ENCODE data around the gene SLC22A17. TPM values are rescaled to one million over a fixed set of nuclear protein-coding genes. Genes with fewer than 3 reads are reported as not detected.

The SLC22A17 gene
- total and polyA plus RNA-seq, 2 of the 13 experiments (the other 11 are each of a cell fraction or from before 2014, with no cell fraction given): 0.95 to 1.1 TPM

DNA sequence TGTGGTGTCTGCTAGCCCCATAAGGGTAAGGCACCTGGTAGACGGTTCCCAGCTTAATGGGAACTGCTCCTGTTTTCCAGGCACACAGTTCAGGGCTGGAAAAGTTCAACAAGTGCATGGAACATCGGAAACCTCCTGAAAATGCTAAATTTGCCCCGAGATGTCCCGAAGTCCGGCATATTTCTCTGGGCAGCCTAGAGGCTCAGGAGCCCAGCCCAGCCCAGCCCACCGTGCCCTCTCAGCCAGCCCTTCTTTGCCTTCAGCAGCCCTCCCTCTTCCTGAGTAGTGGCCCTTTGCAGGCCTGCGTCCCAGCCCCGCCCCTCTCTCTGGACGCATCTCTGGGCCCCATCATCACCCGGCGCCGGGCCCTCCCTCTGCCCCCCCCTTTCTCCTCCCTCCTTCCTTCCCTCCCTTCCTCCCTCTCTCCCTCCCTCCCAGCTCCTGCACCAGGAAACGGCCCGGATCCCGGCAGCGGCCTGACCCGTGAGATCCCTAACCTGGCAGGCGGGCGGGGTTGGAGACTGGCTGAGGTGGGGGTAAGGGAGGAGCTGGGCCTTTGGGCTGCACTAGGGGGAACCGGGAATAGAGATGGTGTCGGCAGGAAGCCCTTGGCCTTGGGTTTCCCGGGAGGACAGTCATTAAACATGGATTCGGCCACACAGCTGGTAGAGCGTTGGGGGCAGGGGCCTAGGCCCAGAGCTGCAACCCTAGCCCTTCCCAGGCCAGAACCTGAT lies 46.1 kb downstream of the SLC22A17 start, which contains the start of gene BCL2L2 (continued):
- TF ChIP-seq SNAI1 (CRISPR knock-in tag; IDR thresholded peaks at IDR 0.05; ENCODE audit: borderline replicate concordance): peak; percentile 95; the same call in 1 of the 2 replicates
- TF ChIP-seq FOXC1 (CRISPR knock-in tag; IDR thresholded peaks at IDR 0.05; ENCODE audit: borderline replicate concordance): no peak
- peak; percentile 91 for TF ChIP-seq KMT2B (CRISPR knock-in tag; IDR thresholded peaks at IDR 0.05)
- peak; percentile 92 for TF ChIP-seq ARNT2 (CRISPR knock-in tag; IDR thresholded peaks at IDR 0.05; ENCODE audit: low read depth)
- TF ChIP-seq PRPF4 (IDR thresholded peaks at IDR 0.05; ENCODE audit: low read depth, low read length, poor library complexity, severe bottlenecking): no peak
- TF ChIP-seq GFI1 (CRISPR knock-in tag; IDR thresholded peaks at IDR 0.05; ENCODE audit: borderline replicate concordance): no peak
- no peak for TF ChIP-seq ZNF737 (CRISPR knock-in tag; IDR thresholded peaks at IDR 0.05; ENCODE audit: borderline replicate concordance)
- no peak for TF ChIP-seq ATRX (CRISPR knock-in tag; IDR thresholded peaks at IDR 0.05; ENCODE audit: borderline replicate concordance)
- TF ChIP-seq, protein P1, sequence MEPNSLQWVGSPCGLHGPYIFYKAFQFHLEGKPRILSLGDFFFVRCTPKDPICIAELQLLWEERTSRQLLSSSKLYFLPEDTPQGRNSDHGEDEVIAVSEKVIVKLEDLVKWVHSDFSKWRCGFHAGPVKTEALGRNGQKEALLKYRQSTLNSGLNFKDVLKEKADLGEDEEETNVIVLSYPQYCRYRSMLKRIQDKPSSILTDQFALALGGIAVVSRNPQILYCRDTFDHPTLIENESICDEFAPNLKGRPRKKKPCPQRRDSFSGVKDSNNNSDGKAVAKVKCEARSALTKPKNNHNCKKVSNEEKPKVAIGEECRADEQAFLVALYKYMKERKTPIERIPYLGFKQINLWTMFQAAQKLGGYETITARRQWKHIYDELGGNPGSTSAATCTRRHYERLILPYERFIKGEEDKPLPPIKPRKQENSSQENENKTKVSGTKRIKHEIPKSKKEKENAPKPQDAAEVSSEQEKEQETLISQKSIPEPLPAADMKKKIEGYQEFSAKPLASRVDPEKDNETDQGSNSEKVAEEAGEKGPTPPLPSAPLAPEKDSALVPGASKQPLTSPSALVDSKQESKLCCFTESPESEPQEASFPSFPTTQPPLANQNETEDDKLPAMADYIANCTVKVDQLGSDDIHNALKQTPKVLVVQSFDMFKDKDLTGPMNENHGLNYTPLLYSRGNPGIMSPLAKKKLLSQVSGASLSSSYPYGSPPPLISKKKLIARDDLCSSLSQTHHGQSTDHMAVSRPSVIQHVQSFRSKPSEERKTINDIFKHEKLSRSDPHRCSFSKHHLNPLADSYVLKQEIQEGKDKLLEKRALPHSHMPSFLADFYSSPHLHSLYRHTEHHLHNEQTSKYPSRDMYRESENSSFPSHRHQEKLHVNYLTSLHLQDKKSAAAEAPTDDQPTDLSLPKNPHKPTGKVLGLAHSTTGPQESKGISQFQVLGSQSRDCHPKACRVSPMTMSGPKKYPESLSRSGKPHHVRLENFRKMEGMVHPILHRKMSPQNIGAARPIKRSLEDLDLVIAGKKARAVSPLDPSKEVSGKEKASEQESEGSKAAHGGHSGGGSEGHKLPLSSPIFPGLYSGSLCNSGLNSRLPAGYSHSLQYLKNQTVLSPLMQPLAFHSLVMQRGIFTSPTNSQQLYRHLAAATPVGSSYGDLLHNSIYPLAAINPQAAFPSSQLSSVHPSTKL (CRISPR knock-in tag; IDR thresholded peaks at IDR 0.05): peak; percentile 86
- peak; percentile 78 for TF ChIP-seq ZNF709 (CRISPR knock-in tag; IDR thresholded peaks at IDR 0.05)
- no peak for TF ChIP-seq ZNF354B (CRISPR knock-in tag; IDR thresholded peaks at IDR 0.05)
- TF ChIP-seq, protein P2, sequence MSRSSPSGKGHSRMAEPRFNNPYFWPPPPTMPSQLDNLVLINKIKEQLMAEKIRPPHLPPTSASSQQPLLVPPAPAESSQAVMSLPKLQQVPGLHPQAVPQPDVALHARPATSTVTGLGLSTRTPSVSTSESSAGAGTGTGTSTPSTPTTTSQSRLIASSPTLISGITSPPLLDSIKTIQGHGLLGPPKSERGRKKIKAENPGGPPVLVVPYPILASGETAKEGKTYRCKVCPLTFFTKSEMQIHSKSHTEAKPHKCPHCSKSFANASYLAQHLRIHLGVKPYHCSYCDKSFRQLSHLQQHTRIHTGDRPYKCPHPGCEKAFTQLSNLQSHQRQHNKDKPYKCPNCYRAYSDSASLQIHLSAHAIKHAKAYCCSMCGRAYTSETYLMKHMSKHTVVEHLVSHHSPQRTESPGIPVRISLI (CRISPR knock-in tag; IDR thresholded peaks at IDR 0.05; ENCODE audit: borderline replicate concordance): 0 out of 2 replicates have a peak, but pooled peaks have one; percentile 8
- peak; percentile 92 for TF ChIP-seq KDM3A (CRISPR knock-in tag; IDR thresholded peaks at IDR 0.05; ENCODE audit: low read depth)
- TF ChIP-seq, protein P3, sequence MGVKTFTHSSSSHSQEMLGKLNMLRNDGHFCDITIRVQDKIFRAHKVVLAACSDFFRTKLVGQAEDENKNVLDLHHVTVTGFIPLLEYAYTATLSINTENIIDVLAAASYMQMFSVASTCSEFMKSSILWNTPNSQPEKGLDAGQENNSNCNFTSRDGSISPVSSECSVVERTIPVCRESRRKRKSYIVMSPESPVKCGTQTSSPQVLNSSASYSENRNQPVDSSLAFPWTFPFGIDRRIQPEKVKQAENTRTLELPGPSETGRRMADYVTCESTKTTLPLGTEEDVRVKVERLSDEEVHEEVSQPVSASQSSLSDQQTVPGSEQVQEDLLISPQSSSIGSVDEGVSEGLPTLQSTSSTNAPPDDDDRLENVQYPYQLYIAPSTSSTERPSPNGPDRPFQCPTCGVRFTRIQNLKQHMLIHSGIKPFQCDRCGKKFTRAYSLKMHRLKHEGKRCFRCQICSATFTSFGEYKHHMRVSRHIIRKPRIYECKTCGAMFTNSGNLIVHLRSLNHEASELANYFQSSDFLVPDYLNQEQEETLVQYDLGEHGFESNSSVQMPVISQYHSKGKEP (CRISPR knock-in tag; IDR thresholded peaks at IDR 0.05): 0 out of 2 replicates have a peak, but pooled peaks have one; percentile 81
- TF ChIP-seq TCF7 (IDR thresholded peaks at IDR 0.05; ENCODE audit: low read depth): no peak
- TF ChIP-seq GTF2F1 (IDR thresholded peaks at IDR 0.05; ENCODE audit: low read length): peak; percentile 84
- peak; percentile 97 for TF ChIP-seq ZNF274 (CRISPR knock-in tag; IDR thresholded peaks at IDR 0.05)
- TF ChIP-seq SMAD1 (CRISPR knock-in tag; IDR thresholded peaks at IDR 0.05; ENCODE audit: borderline replicate concordance, low read depth): peak; percentile 92; the same call in 1 of the 2 replicates
- TF ChIP-seq, protein P4, sequence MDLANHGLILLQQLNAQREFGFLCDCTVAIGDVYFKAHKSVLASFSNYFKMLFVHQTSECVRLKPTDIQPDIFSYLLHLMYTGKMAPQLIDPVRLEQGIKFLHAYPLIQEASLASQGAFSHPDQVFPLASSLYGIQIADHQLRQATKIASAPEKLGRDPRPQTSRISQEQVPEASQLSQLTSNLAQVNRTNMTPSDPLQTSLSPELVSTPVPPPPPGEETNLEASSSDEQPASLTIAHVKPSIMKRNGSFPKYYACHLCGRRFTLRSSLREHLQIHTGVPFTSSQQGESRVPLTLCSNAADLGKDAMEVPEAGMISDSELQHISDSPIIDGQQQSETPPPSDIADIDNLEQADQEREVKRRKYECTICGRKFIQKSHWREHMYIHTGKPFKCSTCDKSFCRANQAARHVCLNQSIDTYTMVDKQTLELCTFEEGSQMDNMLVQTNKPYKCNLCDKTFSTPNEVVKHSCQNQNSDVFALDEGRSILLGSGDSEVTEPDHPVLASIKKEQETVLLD (CRISPR knock-in tag; IDR thresholded peaks at IDR 0.05; ENCODE audit: low read depth): no peak
- peak; percentile 100 for TF ChIP-seq PCBP1 (IDR thresholded peaks at IDR 0.05; ENCODE audit: borderline replicate concordance, low read depth, low read length)
- no peak for TF ChIP-seq SP2 (CRISPR knock-in tag; IDR thresholded peaks at IDR 0.05)
- no peak for TF ChIP-seq CEBPB (IDR thresholded peaks at IDR 0.05; ENCODE audit: borderline replicate concordance, low read depth, low read length)
